Stimulated activated CD8-positive, alpha-beta memory T cell treated with anti-CD3 and anti-CD28 coated beads, Interleukin-15, amount 100 ng/mL, for 1 hour (primary cell): Measurements from ENCODE around the gene FREM2.

Experiments
- DNase-seq: peaks from one replicate; pipeline ENCODE4 v3.0.0-alpha.2; 2020; ENCODE audit warnings: low read depth

The FREM2 gene

DNA sequence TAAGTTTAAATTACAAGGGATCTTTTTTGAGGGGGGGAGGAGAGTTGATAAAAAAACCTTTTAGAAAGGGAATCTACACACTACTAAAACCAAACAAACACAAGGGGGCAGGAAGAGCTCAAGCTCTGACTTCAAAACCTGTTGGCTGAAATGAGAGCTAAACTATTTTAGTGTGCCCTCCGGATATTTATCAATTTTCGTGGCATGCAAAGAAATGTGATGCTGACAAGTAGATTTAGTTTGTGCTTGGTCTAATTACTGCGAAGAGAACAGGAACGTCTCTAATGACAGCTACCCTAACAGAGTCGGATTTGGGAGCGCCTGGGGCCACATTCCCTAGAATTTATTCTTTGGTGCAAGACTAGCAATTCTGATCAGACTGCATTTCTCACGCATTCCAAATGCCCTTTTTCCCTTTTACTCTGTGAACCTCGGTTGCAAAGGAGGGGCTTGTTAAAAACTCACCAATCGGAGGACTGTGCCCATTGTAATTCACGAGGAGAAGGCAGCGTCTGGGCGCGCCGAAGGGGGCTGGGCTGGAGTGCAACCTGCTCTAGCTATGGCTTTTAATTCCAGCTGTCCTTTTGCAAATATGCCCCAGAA, 802 bp upstream of the FREM2 start:
- DNase-seq = no peak

DNA sequence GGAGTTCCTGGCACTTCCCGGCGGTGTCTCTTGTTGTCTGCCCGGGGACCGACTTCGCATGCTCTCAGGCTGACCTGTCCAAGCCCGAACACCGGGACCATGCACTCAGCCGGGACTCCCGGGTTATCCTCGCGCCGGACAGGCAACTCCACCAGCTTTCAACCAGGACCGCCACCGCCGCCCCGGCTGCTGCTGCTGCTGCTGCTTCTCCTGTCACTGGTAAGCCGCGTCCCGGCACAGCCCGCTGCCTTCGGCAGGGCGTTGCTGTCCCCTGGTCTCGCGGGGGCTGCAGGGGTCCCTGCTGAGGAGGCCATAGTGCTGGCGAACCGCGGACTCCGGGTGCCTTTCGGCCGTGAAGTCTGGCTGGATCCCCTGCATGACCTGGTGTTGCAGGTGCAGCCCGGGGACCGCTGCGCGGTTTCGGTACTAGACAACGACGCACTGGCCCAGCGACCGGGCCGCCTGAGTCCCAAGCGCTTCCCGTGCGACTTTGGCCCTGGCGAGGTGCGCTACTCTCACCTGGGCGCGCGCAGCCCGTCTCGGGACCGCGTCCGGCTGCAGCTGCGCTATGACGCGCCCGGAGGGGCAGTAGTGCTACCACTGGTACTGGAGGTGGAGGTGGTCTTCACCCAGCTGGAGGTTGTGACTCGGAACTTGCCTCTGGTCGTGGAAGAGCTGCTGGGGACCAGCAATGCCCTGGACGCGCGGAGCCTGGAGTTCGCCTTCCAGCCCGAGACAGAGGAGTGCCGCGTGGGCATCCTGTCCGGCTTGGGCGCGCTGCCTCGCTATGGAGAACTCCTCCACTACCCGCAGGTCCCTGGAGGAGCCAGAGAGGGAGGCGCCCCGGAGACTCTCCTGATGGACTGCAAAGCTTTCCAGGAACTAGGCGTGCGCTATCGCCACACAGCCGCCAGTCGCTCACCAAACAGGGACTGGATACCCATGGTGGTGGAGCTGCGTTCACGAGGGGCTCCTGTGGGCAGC, 661 bp downstream of the FREM2 start:
- DNase-seq = no peak

DNA sequence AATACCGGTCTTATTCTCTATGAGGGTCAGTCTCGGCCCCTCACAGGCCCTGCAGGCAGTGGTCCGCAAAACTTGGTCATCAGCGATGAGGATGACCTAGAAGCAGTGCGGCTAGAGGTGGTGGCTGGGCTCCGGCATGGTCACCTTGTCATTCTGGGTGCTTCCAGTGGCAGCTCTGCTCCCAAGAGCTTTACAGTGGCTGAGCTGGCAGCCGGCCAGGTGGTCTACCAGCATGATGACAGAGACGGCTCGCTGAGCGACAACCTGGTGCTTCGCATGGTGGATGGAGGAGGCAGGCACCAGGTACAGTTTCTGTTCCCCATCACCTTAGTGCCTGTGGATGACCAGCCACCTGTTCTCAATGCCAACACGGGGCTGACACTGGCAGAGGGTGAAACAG, 1.8 kb downstream of the FREM2 start:
- DNase-seq = no peak

DNA sequence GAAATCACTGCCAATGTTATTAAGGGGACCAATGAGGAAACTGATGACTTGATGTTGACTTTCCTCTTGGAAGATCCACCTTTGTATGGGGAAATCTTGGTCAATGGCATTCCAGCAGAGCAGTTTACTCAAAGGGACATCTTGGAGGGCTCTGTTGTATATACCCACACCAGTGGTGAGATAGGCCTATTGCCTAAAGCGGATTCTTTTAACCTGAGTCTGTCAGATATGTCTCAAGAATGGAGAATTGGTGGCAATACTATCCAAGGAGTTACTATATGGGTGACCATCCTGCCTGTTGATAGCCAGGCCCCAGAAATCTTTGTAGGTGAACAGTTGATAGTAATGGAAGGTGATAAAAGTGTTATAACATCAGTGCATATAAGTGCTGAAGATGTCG, 3.4 kb downstream of the FREM2 start:
- DNase-seq = no peak

DNA sequence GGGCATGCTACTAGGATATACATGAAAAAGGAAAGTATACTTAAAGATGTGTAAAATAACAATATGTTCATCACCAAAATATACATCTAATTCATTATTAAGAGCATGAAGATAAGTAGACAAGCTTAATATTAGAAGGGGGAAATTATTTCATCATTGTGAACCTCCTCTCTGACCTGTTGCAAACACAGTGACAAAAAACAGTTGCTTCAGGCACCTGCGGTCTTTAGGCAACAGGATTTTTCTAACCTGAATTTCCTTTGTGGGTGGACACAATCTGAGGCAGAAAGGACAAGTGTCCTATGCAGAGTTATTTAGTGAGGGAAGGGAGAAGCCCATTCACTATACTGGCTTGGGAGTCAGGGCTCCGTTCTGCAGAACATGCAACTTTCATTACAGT, 6.3 kb downstream of the FREM2 start:
- DNase-seq = no peak

DNA sequence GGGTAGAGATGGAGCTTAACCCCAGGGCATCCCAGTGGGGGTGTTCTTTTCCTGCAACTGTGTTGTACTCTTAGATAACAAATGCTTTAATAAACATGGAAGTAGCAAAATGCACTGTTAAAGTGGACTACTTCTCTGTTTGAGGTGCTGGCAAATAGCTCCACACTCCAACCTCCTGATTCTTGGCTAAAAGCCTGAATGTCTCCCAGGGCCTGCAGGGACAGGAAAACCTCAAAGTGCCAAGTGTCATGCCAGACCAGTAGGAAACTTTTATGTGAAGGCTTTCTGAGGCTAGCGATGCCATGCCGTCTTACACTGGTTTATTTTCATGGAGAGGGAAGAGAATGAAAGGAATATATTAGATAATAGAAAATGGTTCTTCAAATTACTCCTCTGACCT, 6.8 kb downstream of the FREM2 start:
- DNase-seq = no peak

DNA sequence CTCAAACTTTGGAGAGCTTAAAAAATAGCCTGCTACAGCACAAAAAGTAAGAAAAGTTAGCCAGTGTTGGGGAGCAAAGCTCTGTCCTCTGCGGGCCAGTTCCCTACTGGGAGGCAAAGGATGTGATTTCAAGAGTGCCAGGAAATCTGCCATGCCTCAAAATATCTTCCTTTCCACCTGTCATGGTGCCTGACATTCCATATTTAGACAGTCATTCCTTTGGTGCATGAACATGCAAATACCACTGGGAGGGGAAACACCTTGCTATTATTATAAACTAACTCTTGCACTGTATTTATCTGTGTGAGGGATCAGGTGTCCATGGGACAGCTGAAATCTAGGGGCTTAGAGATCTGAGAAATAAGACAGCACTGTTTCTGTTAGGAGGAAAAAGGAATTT, 10.3 kb downstream of the FREM2 start:
- DNase-seq = no peak

DNA sequence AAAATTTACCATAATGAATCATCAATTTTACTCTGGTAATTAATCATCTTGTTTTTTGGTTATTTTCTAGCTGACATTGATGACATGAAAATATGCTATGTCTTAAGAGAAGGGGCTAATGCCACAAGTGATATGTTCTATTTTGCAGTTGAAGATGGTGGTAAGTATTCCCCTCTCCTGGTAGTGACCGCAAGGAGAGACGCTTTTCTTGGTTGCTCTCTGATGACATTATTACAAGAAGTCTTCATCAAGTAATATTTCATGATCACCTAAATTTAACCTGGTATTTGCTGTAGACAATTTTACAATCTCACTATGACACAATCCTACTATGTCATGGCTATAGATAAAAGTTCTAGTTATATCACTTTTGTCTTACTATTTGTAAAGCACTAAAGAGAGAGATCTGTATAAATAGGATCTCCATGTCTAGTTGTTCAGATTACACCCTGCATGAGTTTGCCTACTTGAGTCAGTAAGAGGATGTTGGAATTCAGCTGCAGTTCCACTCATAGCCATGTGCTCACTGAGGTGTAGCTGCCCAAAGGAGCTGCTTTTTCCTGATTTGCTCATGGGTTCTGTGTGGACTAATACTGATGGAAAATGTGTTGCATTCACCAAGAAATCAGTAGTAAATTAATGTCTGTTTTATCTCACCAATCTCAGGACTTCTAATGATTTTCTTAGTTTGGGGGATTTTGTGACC, 10.9 kb downstream of the FREM2 start:
- DNase-seq = no peak

DNA sequence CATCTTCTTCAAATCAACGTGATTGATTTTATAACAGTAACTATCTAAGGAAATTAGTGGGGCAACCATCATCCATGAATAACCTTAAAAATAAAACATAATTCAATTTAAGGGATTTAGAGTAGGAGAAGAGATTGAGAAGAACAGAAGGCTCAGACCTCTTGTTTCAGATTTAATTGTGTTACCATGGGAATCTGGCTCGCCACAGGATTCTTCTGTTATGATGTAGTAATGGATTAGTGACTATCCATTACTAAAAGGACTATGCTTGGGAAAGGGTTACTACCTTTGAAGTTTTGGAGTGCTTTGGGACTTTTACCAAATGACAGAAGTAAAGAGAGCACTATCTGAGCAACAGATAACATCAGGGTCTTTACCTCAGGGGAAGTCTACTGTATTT, 13.2 kb downstream of the FREM2 start:
- DNase-seq = no peak

DNA sequence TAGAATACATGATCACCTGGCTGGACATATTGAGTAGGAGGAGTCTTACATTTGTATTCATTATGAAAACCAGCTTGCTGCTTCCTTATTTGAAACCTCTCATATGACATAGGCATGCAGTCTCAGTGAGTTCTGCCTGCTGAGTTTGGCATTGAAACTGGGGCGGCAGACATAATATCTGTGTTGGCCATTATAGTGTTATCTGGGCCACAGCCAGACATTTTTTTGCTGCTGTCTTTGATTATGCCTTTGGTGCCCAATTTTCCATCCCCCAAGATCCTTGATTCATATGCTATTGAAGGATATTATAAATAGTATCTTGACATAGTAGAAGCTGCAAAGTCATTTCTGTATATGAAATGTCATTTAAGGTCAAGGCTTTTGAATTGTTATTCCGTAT, 15.8 kb downstream of the FREM2 start:
- no peak for DNase-seq

DNA sequence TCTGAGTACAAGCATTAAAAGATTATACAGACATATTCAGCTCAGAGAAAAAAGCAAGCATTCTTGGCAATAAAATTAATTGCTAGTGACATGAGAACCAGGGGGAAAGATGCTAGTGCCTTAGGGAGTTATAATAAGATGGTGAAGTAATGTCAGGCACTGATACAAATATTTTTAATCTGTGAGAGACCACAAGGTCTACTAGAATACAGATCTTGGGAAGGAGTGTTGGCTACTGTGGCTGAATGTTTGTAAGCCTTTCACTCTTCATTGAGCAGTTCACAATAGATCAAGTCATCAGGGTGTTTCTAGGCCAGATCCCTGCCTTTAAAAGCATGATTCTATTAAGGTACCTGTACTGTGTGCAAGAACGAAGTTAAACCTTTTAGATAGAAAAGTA, 16.4 kb downstream of the FREM2 start:
- DNase-seq = no peak

DNA sequence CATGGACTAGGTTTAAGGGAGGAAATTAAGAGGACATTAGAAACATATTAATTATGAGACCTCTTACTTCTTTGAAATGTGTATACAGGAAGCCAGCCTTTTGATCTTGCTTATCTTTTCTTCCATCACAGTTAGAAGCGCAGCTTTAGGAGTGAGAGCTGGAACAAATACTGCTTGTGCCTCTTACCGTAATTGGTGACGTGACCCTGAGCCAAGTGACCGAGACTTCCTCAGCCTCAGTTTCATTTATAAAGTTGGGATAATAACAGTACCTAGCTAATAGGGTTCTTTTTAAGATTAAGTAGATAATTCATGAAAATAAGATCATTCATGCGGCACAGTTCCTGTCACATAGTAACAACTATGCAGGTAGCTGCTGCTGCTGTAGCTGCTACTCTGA, 18.5 kb downstream of the FREM2 start:
- DNase-seq = no peak

DNA sequence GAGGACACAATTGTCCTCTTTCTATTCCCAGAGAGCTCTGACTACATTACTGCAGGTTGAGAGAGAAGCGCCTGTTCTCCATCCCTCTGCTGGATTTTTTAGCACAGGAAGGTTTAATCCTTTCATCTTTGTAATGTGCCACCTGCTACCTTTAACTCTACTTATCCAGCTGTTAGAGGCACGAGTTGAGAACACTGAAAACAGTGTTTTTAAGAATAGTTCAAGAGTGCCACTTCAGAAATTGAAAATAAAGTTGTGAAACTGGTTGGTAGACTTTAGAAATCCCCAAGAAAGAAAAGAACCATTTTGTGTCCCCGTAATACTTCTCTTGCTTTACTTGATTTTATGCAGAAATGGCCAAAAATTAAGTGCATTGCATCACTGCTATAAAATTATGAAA, 20.6 kb downstream of the FREM2 start:
- DNase-seq = no peak

DNA sequence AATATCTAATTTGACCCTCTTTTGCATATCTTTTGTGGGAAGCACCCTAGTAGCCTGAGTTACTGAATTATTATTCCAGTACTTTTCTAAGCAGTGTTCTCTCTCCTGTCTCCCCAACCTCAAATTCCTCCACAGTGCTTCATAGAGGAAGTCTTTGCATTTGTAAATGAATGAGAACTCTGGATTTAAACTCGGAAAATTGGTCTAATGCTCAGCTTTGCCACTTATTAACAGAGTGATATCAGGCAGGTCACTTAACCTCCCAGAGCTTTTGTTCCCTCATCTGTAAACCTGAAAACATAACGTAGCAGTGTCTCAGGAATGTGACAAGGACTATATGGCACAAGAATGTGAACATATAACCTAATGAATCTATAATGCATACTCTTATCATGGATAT, 26.2 kb downstream of the FREM2 start:
- no peak for DNase-seq

DNA sequence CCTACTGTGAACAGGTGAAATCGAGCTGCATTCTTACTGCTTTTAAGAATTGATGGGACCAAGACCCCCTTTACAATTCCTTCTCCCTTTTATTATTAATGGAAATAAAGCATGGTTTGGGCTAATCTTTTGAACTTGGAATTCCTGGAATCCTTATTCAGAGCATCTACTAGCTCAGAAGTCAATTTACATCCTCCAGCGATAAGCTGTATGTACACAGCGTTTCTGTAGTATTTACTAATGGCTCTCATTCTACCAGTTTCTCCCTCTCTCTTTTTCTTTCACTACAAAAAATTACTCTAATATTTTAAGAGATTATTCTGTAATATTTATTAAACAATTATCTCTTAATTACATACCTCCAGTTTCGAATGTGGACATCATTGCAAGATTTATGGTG, 31.5 kb downstream of the FREM2 start:
- DNase-seq = no peak

DNA sequence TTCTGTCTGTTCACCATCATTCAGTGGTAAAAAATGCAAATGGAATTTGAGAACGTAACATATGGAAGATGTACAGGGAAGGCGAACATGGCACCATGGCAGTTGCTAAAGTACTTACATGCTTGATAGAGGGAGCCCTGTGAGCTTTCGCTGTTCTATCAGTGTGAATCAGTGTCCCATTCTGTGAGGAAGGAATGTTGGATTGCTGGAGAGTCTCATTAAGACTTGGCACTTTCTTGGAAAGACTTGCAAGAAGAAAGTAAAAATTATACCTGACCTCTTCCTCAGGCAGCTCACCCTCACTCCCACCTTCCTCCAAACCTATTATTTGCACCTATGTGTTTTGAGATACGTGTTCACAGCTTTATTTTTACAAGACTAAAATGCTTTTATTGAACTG, 43.5 kb downstream of the FREM2 start:
- no peak for DNase-seq

DNA sequence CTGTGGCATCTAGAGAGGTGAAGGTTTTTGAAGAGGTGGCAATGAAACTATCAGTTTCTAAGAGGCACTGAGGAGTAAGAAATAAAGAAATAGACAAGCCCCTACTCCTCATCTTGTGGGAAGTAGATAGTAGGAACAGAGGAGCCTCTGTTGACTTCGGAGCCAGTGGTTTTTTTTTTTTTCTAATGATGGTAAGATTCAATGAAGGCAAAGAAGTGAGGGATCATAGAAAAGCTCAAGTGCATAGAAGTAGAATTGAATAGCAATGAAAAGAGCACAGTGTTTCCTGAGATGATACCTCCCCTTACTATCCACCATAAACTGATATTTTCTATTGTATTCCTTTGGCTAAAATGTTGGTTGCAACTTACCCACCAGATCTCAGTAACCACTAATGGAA, 46.3 kb downstream of the FREM2 start:
- no peak for DNase-seq

DNA sequence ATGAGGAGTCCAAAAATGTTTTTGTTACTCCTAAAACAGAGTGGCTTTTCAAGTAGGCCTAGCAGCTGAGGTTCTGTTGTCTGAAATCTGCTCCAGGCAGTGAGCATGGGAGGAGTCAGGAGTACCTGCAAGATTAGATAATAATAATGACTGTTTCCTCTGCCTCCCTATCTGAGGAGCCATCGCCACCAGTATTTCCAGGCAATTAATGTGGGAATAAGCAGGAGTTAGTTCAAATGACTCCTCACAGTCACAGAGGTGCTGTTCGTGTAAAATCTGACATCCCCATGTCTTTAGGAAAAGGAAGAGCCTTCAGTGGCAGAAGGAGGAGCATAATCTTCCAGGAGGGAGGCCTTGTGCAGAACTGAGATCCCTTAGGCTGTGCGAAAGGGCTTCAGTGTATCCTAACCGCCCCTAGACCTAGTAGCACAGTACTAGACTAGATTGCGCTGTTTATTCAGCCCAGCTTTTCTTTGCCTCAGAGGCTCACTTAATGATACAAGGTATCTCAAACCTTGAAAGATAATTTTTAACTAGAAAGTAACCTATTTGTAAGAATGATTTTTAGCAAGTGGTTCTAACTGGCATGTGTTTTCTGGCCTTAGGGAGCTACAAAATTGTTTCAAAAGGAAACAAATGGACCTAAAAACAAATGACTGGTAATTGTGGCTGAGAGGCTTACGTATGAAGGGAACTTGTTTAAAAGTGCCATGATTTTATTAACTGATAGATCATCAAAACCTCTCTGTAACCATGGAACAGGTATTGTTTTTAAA, 49.0 kb downstream of the FREM2 start:
- no peak for DNase-seq

DNA sequence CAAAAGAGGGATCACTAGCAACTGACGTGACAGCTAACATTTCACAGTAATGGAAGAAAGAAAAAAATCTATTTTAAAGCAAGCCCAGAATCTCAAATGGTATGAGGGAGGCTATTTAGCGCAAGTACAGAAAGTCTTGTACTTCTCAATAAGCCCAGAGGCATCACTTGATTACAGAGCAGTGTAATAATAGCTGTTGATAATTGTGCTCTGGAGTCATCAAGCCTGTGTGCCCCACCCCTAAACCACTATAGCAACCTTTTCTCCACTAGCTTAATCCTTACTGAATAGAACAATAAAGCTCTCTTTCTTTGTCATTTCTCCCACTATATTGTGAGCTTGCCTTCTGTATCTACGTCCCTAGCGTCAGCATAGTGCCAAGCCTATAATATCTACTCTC, 56.6 kb downstream of the FREM2 start:
- no peak for DNase-seq

DNA sequence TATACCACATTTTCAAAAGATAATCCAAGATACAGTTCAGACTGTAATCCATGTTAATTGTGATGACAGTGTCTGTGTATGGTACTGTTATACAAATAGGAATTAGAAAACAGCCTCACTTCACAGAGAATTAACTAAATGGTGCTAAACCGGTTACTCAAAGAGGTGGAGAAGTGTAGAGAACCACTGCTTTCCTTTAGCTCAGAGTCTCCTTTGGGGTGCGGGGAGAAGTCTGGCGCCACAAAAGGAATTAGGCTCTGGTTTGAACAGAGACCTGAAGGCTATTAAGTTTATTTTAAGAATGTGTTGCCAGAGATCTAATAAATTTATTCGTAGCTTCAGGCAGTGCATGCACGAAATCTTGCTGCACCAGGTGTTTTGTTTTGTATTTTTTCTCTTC, 65.8 kb downstream of the FREM2 start:
- no peak for DNase-seq

DNA sequence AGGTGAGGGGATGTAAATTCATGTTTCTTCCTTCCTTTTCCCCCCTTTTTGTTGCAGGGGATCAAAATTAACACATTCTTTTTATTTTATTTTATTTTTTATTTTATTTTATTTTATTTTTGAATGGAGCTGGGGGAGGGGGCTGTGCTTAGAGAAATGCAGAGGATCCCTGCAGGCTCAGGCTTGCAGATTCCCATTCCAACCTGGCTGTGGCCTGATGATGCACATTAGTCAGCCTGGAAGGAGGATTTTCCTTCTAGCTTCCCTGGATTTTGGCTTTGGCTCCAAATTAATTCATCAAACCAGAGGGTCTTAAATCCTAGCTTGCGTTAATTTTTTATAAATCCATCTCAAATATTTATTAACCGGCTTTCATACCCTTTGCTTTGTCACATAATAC, 67.0 kb downstream of the FREM2 start:
- DNase-seq = no peak

DNA sequence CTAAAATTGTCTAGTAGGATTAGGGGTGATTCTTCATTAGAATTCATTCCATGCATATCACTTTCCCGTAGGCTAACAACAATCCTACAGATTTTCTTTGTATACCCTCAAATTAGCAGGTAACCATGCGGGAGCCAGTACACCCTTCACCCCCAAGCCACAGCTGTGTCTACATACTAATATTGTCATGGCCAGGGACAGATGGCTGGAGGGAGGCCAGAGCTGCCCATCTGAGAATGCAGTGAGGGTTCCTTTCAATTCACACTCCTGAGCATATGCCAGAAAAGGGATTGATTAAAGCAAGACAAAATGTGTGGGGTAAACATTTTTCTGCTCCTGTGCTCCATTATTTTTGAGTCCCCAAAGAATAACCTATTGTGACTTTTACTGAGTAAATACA, 68.9 kb downstream of the FREM2 start:
- no peak for DNase-seq
